MCF 10A (cell line): ENCODE results near the gene PIK3IP1. TPM values are rescaled to one million over a fixed set of nuclear protein-coding genes. Genes with fewer than 3 reads are reported as not detected.

ENCODE experiments used
- BruUV-seq: library from RNA; stranded (reverse); fragments of 400-500 nt; replicated peaks from 2 replicates; lab custom pipeline; 2021; lab: Mats Ljungman, UMichigan
- CTCF ChIA-PET: fragments of 300-600 bp; sonication (Branson Sonifier 250); formaldehyde crosslinking; extraction: SDS; loops from one replicate; lab custom pipeline; 2021; ENCODE audit warnings: antibody characterized with exemption, inconsistent platforms; lab: Yijun Ruan, JAX
- POLR2A ChIA-PET: fragments of 300-600, 350-650 bp; sonication (Branson Sonifier 250); formaldehyde crosslinking; extraction: SDS; loops from one replicate; lab custom pipeline; 2020; ENCODE audit warnings: antibody characterized with exemption, inconsistent platforms; lab: Yijun Ruan, JAX
- DNase-seq: peaks from one replicate; pipeline ENCODE4 v3.0.0-alpha.2; 2018; ENCODE audit not compliant: unreplicated experiment
- H3K27ac Mint-ChIP-seq: one replicate; pipeline ENCODE4 v1.8.0; 2022; ENCODE audit warnings: mild to moderate bottlenecking, low read depth, mixed read lengths; ENCODE audit not compliant: unreplicated experiment
- H3K27me3 Mint-ChIP-seq: one replicate; pipeline ENCODE4 v1.8.0; 2022; ENCODE audit warnings: mixed read lengths; ENCODE audit not compliant: insufficient read depth, unreplicated experiment
- H3K36me3 Mint-ChIP-seq: one replicate; pipeline ENCODE4 v1.8.0; 2022; ENCODE audit warnings: mild to moderate bottlenecking, moderate library complexity, mixed read lengths; ENCODE audit not compliant: insufficient read depth, unreplicated experiment
- H3K4me1 Mint-ChIP-seq: one replicate; pipeline ENCODE4 v1.8.0; 2022; ENCODE audit warnings: mixed read lengths; ENCODE audit not compliant: insufficient read depth, unreplicated experiment
- H3K4me3 Mint-ChIP-seq: one replicate; pipeline ENCODE4 v1.8.0; 2022; ENCODE audit warnings: mild to moderate bottlenecking, moderate library complexity, mixed read lengths; ENCODE audit not compliant: unreplicated experiment
- H3K9me3 Mint-ChIP-seq: one replicate; pipeline ENCODE4 v1.8.0; 2022; ENCODE audit warnings: mixed read lengths; ENCODE audit not compliant: unreplicated experiment
- CTCF ChIP-seq: fragments of 200-600 bp; IDR thresholded peaks from one replicate; pipeline ENCODE4 v1.8.0; 2022; ENCODE audit warnings: antibody characterized with exemption, mild to moderate bottlenecking; ENCODE audit not compliant: unreplicated experiment
- intact Hi-C: fragments of 100-400 bp; cut with micrococcal nuclease; formaldehyde crosslinking; loops from 2 replicates; pipeline ENCODE4 v1.14.1; 2022
- total RNA-seq: library from RNA; stranded (reverse); gene quantifications from 2 replicates; pipeline ENCODE4 v1.2.3, GENCODE V29; 2022

The PIK3IP1 gene
- total RNA-seq, 1 experiment from 2014 or later = 0.93 TPM

GRCh38 chr22:31271026-31271425, 21.3 kb downstream of the PIK3IP1 start:
- peaks cover 8% of the 10 kb centered on the region for H3K4me1 Mint-ChIP-seq
- BruUV-seq = no TSS peak
- no peak for DNase-seq
- ChIA-PET CTCF (interaction anchor here (0.9 to 5.3 kb wide), 11 partner anchors 8 to 163 kb away, joined by 3 to 55 read pairs (median 6); partner anchors contain the start of gene LIMK2), POLR2A (interaction anchor here (1.0 to 11.6 kb wide), 5 partner anchors 9 to 27 kb away, joined by 4 to 188 read pairs (median 7); no protein-coding TSS in a partner anchor)
- H3K27me3 Mint-ChIP-seq = no peaks in the 10 kb centered on the region
- H3K36me3 Mint-ChIP-seq = peaks cover 100% of the 10 kb centered on the region
- no peaks in the 10 kb centered on the region for H3K9me3 Mint-ChIP-seq
- intact Hi-C loops = no loop called here
- no peak overlapping the region for H3K4me3 Mint-ChIP-seq
- peak overlapping the region; percentile 67 for H3K27ac Mint-ChIP-seq
- no peak for TF ChIP-seq CTCF

GRCh38 chr22:31269892-31270579, 22.3 kb downstream of the PIK3IP1 start:
- intact Hi-C loops = no loop called here
- Mint-ChIP-seq H3K9me3 (no peaks in the 10 kb centered on the region), H3K36me3 (peaks cover 100% of the 10 kb centered on the region), H3K27ac (peak overlapping the region; percentile 83), H3K27me3 (no peaks in the 10 kb centered on the region), H3K4me3 (no peak overlapping the region), H3K4me1 (peaks cover 8% of the 10 kb centered on the region)
- CTCF ChIA-PET = interaction anchor here (0.5 to 5.3 kb wide), 9 partner anchors 7 to 162 kb away, joined by 3 to 55 read pairs (median 5); partner anchors contain the start of gene LIMK2
- no peak for TF ChIP-seq CTCF
- DNase-seq = no peak
- POLR2A ChIA-PET = interaction anchor here (1.2 to 11.6 kb wide), 5 partner anchors 10 to 107 kb away, joined by 3 to 188 read pairs (median 7); no protein-coding TSS in a partner anchor
- no TSS peak for BruUV-seq

DNA sequence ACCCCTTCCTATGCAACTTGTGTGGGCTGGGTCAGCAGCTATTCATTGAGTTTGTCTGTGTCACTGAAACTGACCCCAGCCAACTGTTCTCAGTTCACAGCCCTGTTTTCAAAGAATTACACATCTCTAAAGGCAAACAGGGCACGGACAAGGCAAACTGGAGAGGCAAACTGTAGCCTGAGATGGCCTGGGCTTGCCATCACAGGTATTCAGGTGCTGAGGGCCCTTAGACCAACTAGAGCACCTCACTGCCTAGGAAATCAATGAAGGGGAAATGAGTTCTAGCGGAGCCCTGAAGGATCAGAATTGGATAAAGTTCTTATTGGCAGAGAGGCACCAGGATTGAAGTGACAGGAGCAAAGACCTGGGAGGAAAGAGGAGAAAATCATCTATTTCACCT, 24.0 kb downstream of the PIK3IP1 start:
- peaks cover 100% of the 10 kb centered on the region for H3K36me3 Mint-ChIP-seq
- ChIA-PET POLR2A (interaction anchor here (0.5 to 11.6 kb wide), 6 partner anchors 15 to 195 kb away, joined by 3 to 188 read pairs (median 6); partner anchors contain the start of genes LIMK2 and PIK3IP1), CTCF (interaction anchor here (1.0 to 1.8 kb wide), 4 partner anchors 13 to 37 kb away, joined by 3 to 5 read pairs (median 3); no protein-coding TSS in a partner anchor)
- no peaks in the 10 kb centered on the region for H3K9me3 Mint-ChIP-seq
- H3K27ac Mint-ChIP-seq = peak overlapping the region; percentile 64
- no peak for TF ChIP-seq CTCF
- no TSS peak for BruUV-seq
- intact Hi-C loops = no loop called here
- H3K27me3 Mint-ChIP-seq = no peaks in the 10 kb centered on the region
- peaks cover 8% of the 10 kb centered on the region for H3K4me1 Mint-ChIP-seq
- DNase-seq = no peak
- no peak overlapping the region for H3K4me3 Mint-ChIP-seq
